ENCODE results near the gene PALM2AKAP2.

- TF ChIP-seq YY1 (IDR thresholded peaks at IDR 0.05; ENCODE audit: insufficient read depth, insufficient read length): no peak
- TF ChIP-seq ZNF274 (IDR thresholded peaks at IDR 0.05; ENCODE audit: low read depth, low read length): no peak
- no peak for TF ChIP-seq SUZ12 (IDR thresholded peaks at IDR 0.05; ENCODE audit: extremely low read depth, insufficient read depth, insufficient read length)
Measured at GRCh38 chr9:109781086-109781485, 1.1 kb downstream of the PALM2AKAP2 start.

Measured in NT2/D1 (cell line).